ENCODE measurements around the gene SF3A2.

DNA sequence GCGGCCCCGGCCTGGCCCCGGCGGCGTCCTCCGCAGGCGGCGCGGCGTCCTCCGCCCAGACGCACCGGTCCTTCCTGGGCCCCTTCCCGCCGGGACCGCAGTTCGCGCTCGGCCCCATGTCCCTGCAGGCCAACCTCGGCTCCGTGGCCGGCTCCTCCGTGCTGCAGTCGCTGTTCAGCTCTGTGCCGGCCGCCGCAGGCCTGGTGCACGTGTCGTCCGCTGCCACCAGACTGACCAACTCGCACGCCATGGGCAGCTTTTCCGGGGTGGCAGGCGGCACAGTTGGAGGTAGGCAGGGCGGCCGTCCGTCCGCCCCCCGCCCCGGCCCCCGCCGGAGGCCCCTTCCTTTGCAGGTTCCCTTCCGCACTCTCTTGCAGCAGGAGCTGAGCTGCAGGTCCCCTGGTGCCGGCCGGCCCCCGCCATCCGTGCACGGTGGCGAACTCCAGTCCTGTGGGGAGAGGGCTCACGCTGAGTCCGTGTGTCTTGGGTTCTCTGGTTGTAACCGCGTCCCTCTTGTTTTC is 9.7 kb upstream of the SF3A2 start:
- TF ChIP-seq, protein P1, sequence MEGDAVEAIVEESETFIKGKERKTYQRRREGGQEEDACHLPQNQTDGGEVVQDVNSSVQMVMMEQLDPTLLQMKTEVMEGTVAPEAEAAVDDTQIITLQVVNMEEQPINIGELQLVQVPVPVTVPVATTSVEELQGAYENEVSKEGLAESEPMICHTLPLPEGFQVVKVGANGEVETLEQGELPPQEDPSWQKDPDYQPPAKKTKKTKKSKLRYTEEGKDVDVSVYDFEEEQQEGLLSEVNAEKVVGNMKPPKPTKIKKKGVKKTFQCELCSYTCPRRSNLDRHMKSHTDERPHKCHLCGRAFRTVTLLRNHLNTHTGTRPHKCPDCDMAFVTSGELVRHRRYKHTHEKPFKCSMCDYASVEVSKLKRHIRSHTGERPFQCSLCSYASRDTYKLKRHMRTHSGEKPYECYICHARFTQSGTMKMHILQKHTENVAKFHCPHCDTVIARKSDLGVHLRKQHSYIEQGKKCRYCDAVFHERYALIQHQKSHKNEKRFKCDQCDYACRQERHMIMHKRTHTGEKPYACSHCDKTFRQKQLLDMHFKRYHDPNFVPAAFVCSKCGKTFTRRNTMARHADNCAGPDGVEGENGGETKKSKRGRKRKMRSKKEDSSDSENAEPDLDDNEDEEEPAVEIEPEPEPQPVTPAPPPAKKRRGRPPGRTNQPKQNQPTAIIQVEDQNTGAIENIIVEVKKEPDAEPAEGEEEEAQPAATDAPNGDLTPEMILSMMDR (IDR thresholded peaks at IDR 0.05) = no peak
- no peak for TF ChIP-seq POLR2A (IDR thresholded peaks at IDR 0.05)
